Left renal cortex interstitium (tissue), 4 donors: ENCODE results near the gene DMRT2. TPM values are rescaled to one million over a fixed set of nuclear protein-coding genes. Genes with fewer than 3 reads are reported as not detected.

ENCODE experiments used
- DNase-seq, 4 donors: peaks; one replicate each; pipeline ENCODE4 v3.0.0-alpha.2; 2013; ENCODE audit warnings: low read depth in 4 of 4, low spot score in 2 of 4, missing footprints in 1 of 4
- polyA plus RNA-seq, 4 donors: library from polyadenylated mRNA; unstranded; fragments of 120-200 nt; gene quantifications; one replicate each; pipeline ENCODE4 v1.2.1, GENCODE V29; 2013; ENCODE audit not compliant: insufficient read length in 4 of 4

The DMRT2 gene
- 1 to 10 TPM; 2.0 to 3.5 (median 3.0) TPM for polyA plus RNA-seq

DNA sequence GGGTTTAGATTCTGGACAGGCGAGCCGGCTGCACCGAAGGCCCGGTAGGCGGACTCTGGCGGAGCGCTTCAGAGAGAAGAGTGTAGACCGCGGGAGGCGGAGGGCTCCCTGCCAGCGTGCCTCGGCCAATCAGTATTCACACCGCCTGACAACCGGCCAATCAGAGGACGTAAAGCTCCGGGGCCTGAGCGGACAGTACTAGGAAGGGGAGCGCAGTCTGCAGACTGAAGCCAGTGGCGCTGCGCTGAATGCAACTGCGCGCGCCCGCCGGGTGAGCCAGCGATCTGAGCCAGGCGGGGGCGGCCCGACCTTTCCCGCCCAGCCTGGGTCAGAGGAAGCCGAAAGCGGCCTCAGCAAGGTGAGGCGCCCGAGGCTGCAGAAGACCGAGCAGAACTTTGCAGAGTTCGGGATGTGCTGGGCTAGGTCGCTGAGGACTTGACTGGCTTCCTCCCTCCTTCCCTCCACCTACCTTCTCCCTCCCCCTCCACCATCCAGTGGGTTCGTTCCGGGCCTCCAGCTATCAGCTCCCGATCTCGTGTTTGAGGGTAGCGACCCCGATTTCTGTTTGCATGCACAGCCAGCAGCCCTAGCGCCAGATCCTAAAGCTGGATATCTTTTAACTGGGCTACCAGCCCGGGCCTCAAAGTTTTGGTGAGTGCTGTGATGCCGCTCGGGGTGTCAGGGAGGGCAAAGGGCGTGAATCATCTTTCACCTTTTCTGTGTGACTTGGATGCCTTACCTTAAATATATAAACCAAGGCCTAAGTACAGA is at the start of gene DMRT2:
Gene DMRT2 (plus strand): TSS at position 233 of the 771 bp plus-strand sequence. CDS start 1,257 bp downstream, outside the sequence.
- DNase-seq, result peak in 3 of 4 donors; percentile 74 to 91 (median 84)

GRCh38 chr9:1001838-1002237 is 48.3 kb upstream of the DMRT2 start:
- no peak for DNase-seq

GRCh38 chr9:1002678-1003077 is 47.5 kb upstream of the DMRT2 start:
- no peak for DNase-seq

DNA sequence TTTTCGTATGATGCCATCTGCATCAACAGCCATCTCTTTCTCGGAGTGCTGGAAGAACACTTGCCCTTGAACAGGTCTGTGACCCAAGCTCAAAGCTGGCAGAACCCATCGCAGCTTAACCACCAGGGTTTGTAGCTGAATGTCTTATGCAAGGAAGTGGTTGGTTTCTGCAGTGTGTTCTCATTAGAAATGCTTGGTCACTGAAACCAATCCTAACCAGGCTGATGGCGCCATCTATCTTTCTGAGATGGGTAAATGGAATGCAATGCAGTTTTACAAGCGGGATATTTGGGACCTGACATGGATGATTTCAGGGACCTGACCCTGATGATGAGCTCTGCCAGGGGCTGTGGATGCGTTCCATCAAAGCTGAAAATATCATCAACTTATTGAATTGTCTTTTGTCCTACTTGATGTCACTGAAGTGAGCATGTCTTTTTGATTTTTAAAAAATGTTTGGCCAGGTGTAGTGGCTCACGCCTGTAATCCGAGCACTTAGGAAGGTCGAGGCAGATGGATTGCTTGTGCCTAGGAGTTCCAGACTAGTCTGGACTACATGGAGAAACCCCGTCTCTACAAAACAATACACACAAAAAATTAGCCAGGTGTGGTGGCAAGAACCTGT is 45.0 kb upstream of the DMRT2 start:
- peak in 1 of 4 donors; percentile 40 for DNase-seq

- DNase-seq, result no peak
These were observed 42.8 kb upstream of the DMRT2 start for GRCh38 chr9:1007312-1007711.

- DNase-seq, result no peak
These were observed 41.9 kb upstream of the DMRT2 start for GRCh38 chr9:1008216-1008615.

DNA sequence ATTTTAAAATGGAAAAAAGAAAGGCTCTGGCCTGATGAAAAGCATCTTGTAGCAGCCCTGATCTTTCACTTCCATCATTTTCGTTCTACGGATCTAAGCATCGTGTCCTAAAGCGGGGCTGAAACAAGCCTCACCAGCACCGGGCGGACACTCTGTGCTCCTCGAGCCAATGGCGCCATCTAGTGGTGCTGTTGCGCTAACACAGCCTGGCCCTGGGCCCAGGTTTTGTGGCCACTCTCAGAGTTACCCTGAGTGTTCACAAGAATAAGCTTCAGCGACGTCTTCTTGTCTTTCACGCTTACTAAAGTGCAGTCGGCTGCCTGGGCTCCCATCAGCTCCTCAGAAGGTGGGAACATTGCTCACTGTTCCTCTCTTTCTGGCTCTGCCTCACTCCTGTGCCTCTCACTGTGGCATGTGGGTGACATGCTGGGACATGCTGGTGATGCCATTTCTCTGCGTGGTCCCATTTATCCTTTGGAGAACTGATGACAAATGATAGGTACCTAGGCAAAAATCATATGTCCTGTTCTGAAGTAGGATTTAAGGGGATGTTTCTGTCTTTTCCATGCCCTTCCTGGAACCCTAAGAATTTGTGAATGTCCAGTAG is 41.0 kb upstream of the DMRT2 start:
- peak in 3 of 4 donors; percentile 48 to 63 (median 51) for DNase-seq

DNA sequence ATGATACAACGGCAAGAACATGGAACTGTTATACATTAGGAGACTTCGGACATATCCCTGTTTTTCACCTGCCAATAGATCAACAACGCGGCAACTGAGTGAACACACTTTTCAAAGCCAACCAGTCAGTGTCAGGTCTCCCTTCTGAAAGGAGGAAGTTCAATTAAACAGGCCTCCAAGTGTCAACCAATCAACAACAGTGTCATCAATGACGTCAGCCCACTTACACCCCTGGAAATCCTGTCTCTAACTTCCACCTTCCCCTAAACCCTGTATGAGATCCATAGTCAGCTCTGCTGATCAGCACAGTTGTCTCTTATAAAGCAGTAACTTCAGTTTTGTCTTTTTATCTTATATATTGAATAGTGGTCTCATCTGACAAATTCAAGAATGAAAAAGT is 37.1 kb upstream of the DMRT2 start:
- DNase-seq, result no peak

GRCh38 chr9:1014225-1014624 is 35.9 kb upstream of the DMRT2 start:
- no peak for DNase-seq

DNA sequence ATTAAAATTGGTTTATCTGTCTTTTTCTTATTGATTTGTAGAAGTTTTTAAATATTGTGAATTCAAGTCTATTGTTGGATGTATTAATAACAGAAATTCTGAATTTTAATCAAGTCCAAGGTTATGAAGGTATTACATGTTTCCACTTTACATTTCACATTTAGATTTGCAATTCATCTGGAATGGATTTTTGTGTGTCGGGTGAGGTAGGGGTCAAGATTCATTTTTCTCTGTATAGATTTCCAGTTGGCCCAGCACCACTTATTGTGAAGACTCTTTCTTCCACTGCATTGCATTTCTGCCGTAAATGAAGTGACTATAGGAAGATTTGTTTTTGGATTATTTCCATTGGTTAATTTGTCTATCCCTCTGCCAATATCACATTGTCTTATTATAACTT is 35.5 kb upstream of the DMRT2 start:
- no peak for DNase-seq

- DNase-seq, result no peak
These were observed 32.0 kb upstream of the DMRT2 start for GRCh38 chr9:1018121-1018520.

GRCh38 chr9:1024112-1024511 is 26.0 kb upstream of the DMRT2 start:
- no peak for DNase-seq

- DNase-seq, result no peak
These were observed 25.0 kb upstream of the DMRT2 start for GRCh38 chr9:1025131-1025530.

GRCh38 chr9:1026219-1026618 is 23.9 kb upstream of the DMRT2 start:
- DNase-seq, result no peak

GRCh38 chr9:1028501-1029190 is 21.5 kb upstream of the DMRT2 start:
- DNase-seq, result no peak

DNA sequence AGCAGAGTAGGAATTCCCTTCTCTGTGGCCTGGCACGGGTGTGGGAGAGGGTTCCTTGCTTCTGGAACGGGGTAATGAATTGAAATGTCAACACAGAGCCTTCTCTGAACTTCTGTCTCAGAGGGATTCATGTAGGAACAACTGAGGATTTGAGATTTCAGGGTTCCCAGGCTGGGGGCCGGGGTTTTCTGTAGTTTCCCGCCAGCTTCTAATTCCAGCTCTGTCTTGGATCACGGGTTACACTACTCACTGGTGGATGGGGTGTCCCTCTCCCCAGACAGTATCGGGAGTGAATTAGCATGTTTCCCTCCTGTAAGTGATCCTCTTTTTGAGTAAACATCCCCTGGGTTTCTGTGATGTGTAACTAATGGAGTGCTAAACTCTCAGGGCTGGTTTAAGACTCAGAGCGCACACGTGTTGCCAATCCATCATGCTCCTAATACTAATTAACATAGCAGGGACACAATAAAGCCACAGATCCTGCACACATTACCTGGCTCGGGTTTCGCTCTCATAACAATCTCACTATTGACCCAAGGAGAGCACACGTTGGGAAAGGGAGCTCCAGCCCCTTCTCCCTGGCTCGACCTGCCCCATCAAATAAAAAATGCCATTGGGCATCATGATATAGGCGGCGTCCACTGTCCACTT is 18.1 kb upstream of the DMRT2 start:
- DNase-seq, result no peak

- DNase-seq, result no peak
These were observed 15.9 kb upstream of the DMRT2 start for GRCh38 chr9:1034271-1034670.

DNA sequence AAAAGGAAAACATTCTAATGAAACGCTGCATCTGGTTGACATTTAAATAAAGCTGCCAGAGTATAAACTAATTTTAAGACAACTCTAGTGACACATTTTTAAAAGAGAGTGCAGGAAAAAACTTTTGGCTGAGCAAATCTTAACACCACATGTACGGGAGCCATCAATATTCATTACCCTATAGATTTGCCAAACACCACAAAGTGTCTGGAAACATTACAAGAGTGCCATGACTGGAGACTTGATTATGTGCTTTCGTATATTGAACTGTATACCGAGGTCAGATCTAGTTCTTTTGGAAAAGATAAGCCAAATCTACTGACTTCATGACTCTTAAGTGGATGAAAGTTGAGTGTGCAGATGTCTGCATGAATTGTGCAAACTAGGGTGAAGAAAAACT is 10.6 kb upstream of the DMRT2 start:
- DNase-seq, result no peak

- DNase-seq, result no peak
These were observed 7.7 kb upstream of the DMRT2 start for GRCh38 chr9:1042466-1042865.

- no peak for DNase-seq
These were observed 5.5 kb upstream of the DMRT2 start for GRCh38 chr9:1044643-1045042.
